Stimulated activated CD8-positive, alpha-beta memory T cell treated with anti-CD3 and anti-CD28 coated beads, Interleukin-15, amount 100 ng/mL, for 24 hours (primary cell): ENCODE measurements around the gene MAP3K14.
A peak's percentile ranks its signal among the peaks of the same experiment; 100 is the strongest.
"Not testable (repeated sequence)": the region's sequence is repeated elsewhere in the genome, so short reads cannot be mapped to it uniquely, and the experiment has no call there.

Experiments
- DNase-seq: peaks from one replicate; pipeline ENCODE4 v3.0.0-alpha.2; 2020; ENCODE audit warnings: low read depth

The MAP3K14 gene

DNA sequence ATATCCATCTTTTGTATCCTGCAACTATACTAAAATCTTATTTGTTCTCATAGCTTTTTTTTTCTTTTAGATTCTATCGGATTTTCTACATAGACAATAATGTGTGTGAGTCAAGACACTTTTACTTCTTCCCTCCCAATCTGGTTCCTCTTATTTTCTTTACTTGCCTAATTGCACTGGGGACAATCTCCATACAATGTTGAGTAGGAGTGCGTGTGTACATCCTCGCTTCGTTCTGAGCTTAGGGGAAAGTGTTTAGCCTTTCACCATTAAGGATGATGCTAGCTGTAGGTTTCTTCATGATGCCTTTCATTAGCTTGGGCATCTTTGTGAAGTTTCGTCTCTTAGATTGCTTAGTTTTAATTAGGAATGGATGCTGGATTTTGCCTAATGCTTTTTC lies 57.8 kb downstream of the MAP3K14 start:
- no peak for DNase-seq

- no peak for DNase-seq
These were observed 59.7 kb downstream of the MAP3K14 start for GRCh38 chr17:45257115-45257514.

- no peak for DNase-seq
These were observed 60.5 kb downstream of the MAP3K14 start for GRCh38 chr17:45256114-45256966.

DNA sequence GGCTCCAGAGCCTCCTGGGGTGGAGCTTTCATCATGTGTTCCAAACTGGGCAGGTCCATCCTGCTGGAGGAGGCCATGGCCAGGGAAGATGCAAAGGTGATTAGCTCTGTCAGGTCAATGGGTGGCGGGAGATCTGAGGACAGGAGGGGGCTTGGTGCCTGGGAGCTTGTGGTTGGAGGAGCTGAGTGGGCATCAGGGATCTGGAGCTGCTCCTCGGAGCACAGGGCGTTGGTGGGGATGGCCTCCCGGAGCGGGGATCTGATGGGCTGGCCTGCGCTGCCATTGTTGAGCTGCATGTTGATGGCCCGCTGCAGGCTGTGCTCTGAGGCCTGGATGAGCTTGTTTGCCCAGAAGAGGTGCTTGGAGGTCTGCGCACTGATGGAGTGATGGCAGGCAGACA lies 61.5 kb downstream of the MAP3K14 start:
- no peak for DNase-seq

DNA sequence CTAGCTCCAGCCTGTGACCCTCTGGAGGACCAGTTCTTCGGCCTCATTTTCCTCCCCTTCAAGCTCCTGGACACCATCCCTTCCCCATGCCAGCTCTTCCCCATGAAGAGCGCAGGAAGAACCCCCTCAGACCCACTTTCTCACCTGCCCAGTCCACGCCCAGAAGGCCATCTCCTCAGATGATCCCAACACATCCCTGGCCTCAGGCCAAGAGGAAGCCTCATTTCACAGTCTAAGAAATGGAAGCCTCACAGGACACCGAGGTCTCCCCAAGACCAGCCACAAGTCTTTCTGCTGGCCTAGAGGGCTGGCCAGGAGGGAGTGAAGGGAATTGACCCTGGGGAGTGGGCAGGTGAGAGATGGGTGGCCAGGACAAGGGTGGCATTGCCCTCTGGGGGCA lies 62.9 kb downstream of the MAP3K14 start:
- no peak for DNase-seq

DNA sequence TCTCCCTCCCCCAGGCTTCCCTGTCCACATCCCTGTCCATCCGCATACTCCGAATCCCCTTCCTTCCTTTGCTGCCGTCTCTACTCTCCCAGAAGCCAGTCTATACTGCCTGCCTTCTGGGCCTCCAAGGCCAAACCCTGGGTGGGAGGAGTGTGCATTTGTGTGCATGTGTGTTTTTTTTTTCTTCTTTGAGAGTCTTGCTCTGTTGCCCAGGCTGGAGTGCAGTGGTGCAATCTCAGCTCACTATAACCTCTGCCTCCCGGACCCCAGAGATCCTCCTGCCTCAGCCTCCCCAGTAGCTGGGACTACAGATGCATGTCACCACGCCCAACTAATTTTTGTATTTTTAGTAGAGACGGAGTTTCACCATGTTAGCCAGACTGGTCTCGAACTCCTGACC lies 63.6 kb downstream of the MAP3K14 start:
- DNase-seq: not testable (repeated sequence)

- DNase-seq: no peak
These were observed 64.9 kb downstream of the MAP3K14 start for GRCh38 chr17:45251931-45252330.

- no peak for DNase-seq
These were observed 68.5 kb downstream of the MAP3K14 start for GRCh38 chr17:45248132-45248957.

DNA sequence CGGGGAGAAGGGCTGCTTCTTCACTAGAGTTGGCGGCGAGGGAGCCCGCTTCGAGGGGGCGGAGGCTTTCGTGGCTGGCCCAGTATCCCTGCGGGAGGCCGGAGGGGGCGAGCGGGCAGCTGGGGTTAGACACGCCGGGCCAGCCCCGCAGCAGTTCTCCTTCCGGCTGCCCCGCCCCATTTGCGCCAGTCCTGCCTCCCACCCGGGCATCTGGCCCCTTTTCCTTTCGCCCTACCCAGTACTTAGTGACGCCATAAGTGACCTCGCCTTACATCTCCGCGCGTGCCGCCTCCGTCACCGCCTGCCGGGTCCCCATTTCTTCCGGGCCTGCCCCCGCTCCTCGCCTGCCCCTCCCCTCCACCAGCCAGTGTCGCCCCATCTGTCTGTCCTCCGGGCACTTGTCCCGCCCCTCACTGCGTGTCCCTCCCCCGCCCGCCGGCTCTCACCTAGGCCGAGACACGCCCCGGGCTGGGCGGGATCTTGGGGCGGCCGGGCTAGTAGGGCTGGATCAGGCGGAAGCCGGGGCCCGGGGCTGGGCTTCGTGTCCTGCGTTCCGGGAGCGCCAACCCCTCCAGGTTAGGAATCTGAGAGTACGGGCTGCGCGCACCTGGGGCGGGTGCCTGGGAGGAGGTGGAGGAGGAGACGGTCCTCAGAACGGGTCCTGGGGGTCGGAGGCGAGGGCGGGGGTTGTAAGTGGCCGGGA lies 69.2 kb downstream of the MAP3K14 start:
- DNase-seq: peak; percentile 88

DNA sequence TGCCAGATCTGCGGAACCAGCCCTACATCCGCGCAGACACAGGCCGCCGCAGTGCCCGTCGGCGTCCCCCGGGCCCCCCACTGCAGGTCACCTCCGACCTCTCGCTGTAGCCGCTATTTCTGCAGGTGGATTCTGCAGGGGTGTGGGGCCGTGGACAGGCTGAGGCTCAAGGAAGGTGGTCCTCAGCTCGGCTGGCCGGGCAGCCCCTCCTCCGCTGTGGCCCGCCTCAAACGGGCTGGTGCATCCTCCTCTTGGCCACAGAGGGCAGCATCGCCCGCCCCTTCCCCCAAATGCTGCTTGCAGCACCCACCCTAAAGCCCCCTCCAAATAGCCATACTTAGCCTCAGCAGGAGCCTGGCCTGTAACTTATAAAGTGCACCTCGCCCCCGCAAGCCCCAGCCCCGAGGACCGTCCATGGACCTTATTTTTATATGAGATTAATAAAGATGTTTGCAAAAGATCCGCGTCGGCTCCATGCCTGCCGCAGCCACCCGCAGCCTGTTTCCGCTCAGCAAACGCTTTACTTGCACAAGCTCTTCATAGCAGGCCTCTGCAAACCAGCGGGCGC lies 69.9 kb downstream of the MAP3K14 start:
- DNase-seq: no peak

DNA sequence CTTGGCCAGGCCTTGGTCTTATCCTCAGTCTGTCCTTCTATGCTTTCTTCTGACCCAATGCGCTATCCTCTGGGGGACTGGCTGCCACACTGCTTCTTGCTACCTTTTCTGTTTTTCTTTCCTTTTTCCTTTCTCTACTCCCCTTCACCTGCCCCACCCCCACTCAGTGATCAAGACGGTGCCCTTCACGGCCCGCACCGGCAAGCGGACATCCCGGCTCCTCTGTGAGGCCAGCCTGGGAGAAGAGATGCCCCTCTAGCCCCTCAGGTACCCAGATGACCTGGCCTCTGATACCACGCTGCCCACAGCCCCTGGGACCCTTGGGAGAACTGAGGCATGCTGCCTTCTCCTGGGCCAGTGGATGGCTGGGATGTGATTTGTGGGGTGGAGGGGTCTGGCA lies 70.5 kb downstream of the MAP3K14 start:
- DNase-seq: no peak

DNA sequence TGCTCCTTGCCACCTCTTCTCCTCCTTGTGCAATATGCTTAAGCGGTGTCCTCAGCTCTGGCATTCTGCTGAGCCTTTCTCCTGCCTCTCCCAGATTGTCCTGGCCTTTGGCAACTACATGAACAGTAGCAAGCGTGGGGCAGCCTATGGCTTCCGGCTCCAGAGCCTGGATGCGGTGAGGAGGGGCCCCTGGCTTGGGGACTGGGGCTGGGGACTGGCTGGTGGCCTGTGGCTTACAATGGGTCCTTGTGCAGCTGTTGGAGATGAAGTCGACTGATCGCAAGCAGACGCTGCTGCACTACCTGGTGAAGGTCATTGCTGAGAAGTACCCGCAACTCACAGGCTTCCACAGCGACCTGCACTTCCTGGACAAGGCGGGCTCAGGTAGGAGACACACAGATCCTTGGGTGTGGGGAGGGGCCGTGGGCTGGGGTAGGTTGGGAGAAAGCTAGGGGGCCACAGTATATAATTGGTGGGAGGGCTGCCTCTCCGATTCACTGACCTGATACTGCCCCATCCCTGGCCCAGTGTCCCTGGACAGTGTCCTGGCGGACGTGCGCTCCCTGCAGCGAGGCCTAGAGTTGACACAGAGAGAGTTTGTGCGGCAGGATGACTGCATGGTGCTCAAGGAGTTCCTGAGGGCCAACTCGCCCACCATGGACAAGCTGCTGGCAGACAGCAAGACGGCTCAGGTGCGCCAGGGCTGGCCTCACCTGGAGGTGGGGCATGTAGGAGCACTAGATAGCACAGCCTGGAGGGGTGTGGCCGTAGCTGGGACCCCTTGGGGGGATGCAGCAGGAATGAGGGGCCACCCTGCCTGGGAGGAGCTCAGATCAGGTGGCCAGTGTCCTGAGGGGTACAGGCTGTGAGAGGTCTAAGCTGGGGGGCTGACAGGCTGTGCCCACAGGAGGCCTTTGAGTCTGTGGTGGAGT lies 71.8 kb downstream of the MAP3K14 start:
- DNase-seq: no peak

GRCh38 chr17:45243750-45244149 lies 73.1 kb downstream of the MAP3K14 start:
- DNase-seq: no peak

GRCh38 chr17:45242029-45242414 lies 74.8 kb downstream of the MAP3K14 start:
- DNase-seq: no peak

GRCh38 chr17:45241328-45242028 lies 75.3 kb downstream of the MAP3K14 start:
- DNase-seq: no peak

DNA sequence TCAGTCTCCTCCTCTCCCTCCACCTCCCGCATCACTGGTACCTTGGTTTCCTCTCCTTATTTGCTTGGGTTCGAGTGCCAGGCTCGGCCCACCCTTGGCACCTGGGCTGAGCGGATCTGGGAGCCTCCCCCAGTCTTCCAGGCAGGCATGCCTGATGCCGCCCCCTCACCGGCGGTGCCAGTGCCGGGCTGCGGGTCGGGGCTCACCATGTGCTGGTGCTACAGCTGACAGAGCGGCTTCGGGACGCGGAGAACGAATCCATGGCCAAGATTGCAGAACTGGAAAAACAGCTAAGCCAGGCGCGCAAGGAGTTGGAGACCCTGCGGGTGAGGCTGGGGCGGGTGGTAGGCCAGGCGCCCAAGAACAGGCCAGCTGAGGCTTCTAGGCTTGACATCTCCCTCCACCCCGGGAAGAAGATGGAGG lies 75.9 kb downstream of the MAP3K14 start:
- no peak for DNase-seq

DNA sequence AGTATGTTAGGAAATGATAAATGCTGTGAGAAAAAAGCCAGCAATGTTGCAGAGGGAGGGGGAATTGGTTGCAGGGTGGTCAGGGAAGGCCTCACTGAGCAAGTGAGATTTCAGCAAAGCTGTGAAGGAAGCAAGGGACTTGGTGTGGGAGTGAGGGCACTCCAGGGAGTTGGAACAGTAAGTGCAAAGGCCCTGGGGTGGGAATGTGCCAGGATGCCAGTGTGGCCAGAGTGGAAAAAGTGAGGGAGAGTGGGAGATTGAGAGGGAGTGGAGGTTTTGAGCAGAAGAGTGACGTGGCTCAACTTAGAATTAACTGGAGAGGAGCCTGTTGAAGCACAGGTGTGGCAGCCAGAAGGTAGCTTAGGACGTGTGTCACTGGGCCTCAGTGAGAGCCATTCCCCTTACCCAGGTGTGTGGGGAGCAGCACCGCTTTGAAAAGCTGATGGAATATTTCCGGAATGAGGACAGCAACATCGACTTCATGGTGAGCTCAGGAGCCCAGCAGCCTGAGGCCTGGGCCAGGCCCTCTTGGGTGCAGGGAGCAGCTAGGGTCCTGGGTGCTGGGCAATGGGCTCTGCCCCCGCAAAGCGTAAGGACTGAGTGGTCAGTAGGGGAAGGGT lies 78.6 kb downstream of the MAP3K14 start:
- no peak for DNase-seq

DNA sequence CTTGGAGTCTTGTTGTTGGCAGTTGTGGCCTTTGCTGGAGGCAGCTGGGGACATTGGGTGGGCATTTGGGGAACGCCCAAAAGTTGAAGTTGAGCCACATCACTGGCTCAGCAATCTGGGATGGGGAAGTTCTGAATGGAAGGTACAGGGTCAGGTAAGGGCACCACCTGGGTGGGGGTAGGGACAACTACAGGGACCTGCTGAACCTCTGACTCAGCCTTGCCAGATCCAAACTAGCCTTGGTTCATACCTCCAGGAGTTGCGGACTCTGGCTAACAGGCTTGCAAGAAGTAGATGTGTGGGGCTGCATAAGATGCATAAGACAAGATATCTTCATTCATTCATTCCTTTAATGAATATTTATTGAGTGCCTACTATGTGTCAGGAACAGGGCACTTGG lies 79.1 kb downstream of the MAP3K14 start:
- no peak for DNase-seq

GRCh38 chr17:45236282-45236606 lies 80.6 kb downstream of the MAP3K14 start:
- no peak for DNase-seq
